Measurements from ENCODE around the gene CREB1. TPM values are rescaled to one million over a fixed set of nuclear protein-coding genes. Genes with fewer than 3 reads are reported as not detected.
"Not testable (repeated sequence)": the region's sequence is repeated elsewhere in the genome, so short reads cannot be mapped to it uniquely, and the experiment has no call there.

The CREB1 gene
- total RNA-seq, 1 donor from 2014 or later = 108 TPM

DNA sequence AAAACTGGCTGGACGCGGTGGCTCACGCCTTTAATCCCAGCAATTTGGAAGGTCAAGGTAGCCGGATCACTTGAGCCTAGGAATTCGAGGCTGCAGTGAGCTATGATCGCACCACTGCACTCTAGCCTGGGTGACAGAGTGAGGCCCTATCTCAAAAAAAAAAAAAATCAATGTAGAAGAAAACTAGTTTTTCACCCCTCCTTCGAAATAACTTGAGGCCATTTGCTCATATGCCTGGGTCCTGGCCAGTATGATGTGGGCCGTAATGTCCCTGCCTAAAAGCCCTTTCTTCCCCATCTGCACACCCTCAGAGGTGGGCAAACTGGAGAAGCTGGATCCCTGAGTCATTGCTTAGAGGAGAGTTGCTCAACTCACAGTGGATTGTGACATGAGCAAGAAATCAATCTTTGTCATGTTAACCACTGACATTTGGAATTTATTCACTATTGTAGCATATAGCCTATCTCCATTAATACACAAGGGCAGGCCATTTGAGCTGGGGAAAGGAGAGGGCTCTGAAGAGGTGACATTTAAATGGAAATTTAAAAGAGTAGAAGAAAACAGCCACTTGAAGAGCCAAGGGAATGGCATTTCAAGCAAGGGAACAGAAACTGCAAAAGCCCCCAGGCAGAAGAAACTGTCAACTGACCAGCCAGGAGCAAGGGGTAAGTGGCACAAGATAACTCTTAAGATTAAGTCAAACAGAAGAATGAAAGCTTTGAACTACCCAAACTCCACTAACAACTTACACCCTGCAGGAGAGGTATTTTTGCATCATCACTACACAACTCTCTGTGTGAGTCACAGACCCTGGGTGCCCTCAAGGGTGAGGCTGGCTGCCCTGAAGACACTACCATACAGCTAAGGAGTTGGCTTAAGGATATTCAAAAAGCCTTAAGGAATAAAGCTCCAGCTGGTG lies 103.1 kb downstream of the CREB1 start:
- Mint-ChIP-seq H3K4me1 (ENCODE audit: low read depth, unreplicated experiment) (peaks cover 12% of the 10 kb centered on the region), H3K4me3 (ENCODE audit: unreplicated experiment) (no peak overlapping the region), H3K9me3 (ENCODE audit: unreplicated experiment) (peaks cover 13% of the 10 kb centered on the region), H3K27me3 (ENCODE audit: unreplicated experiment) (peaks cover 8% of the 10 kb centered on the region), H3K27ac (ENCODE audit: unreplicated experiment) (no peak overlapping the region), H3K36me3 (ENCODE audit: unreplicated experiment) (no peaks in the 10 kb centered on the region)
- no peak for DNase-seq
- no peak for TF ChIP-seq CTCF (IDR thresholded peaks at IDR 0.05; ENCODE audit: partially characterized antibody, unreplicated experiment)

GRCh38 chr2:207633686-207634085 lies 103.9 kb downstream of the CREB1 start:
- Mint-ChIP-seq H3K36me3 (ENCODE audit: unreplicated experiment) (no peaks in the 10 kb centered on the region), H3K9me3 (ENCODE audit: unreplicated experiment) (peaks cover 13% of the 10 kb centered on the region), H3K27ac (ENCODE audit: unreplicated experiment) (no peak overlapping the region), H3K4me1 (ENCODE audit: low read depth, unreplicated experiment) (peaks cover 12% of the 10 kb centered on the region), H3K27me3 (ENCODE audit: unreplicated experiment) (peaks cover 8% of the 10 kb centered on the region), H3K4me3 (ENCODE audit: unreplicated experiment) (no peak overlapping the region)
- DNase-seq = no peak
- TF ChIP-seq CTCF (IDR thresholded peaks at IDR 0.05; ENCODE audit: partially characterized antibody, unreplicated experiment) = no peak

DNA sequence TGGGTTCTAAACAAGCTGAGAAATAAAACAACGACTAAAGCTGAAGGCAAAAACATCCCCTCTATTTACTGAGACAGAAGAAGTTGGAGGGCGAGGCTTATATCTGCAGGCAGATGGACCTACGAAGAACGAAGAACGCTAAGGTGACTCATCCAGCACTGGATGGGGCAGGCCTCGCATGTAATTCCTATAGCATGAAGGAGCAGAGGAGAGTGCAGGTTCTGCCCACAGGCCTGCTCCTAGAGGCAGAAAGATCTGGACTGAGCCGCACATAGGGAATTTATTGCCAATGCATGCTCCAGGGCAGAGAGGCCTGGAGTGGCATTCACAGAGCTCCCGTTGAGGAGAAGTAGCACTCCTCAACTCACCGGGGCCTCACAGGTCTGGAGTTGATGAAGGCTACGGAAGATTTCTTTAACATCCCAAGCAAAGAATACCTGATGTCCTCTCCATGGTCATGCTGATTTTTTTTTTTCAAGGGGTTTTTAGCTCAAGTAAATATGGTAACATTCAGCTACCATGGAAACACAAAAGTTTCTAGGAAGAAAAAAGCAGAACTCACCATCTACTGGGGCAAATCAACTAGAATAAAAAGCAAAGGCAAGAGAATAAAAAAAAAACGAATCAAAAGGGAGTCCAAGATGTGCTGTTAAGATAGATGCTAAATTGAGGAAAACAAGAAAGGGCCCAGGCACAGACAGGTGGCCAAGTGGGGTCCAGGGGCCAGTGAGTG lies 105.9 kb downstream of the CREB1 start:
- Mint-ChIP-seq H3K9me3 (ENCODE audit: unreplicated experiment) (peaks cover 3% of the 10 kb centered on the region), H3K27ac (ENCODE audit: unreplicated experiment) (no peak overlapping the region), H3K4me3 (ENCODE audit: unreplicated experiment) (no peak overlapping the region), H3K4me1 (ENCODE audit: low read depth, unreplicated experiment) (peaks cover under 1% of the 10 kb centered on the region), H3K36me3 (ENCODE audit: unreplicated experiment) (no peaks in the 10 kb centered on the region), H3K27me3 (ENCODE audit: unreplicated experiment) (no peaks in the 10 kb centered on the region)
- no peak for DNase-seq
- no peak for TF ChIP-seq CTCF (IDR thresholded peaks at IDR 0.05; ENCODE audit: partially characterized antibody, unreplicated experiment)

DNA sequence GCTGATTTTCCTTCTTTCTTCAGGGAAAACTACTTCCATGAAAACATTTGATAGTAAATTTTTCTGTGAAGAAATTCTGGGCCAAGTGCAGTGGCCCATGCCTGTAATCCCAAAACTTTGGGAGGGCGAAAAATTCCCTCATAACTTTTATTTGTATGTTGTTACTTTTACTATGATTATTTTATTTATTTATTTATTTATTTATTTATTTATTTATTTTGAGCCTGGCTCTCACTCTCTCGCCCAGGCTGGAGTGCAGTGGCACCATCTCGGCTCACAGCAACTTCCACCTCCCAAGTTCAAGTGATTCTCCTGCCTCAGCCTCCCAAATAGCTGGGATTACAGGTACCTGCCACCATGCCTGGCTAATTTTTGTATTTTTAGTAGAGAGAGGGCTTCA lies 109.5 kb downstream of the CREB1 start:
- not testable (repeated sequence) for H3K36me3 Mint-ChIP-seq (ENCODE audit: unreplicated experiment); H3K9me3 Mint-ChIP-seq (ENCODE audit: unreplicated experiment); H3K4me3 Mint-ChIP-seq (ENCODE audit: unreplicated experiment); H3K4me1 Mint-ChIP-seq (ENCODE audit: low read depth, unreplicated experiment); H3K27me3 Mint-ChIP-seq (ENCODE audit: unreplicated experiment); H3K27ac Mint-ChIP-seq (ENCODE audit: unreplicated experiment); DNase-seq

- Mint-ChIP-seq H3K27me3 (ENCODE audit: unreplicated experiment) (no peaks in the 10 kb centered on the region), H3K4me3 (ENCODE audit: unreplicated experiment) (no peak overlapping the region), H3K36me3 (ENCODE audit: unreplicated experiment) (no peaks in the 10 kb centered on the region), H3K9me3 (ENCODE audit: unreplicated experiment) (peaks cover 3% of the 10 kb centered on the region), H3K4me1 (ENCODE audit: low read depth, unreplicated experiment) (no peaks in the 10 kb centered on the region), H3K27ac (ENCODE audit: unreplicated experiment) (no peak overlapping the region)
- DNase-seq = no peak
- TF ChIP-seq CTCF (IDR thresholded peaks at IDR 0.05; ENCODE audit: partially characterized antibody, unreplicated experiment) = no peak
Observed at GRCh38 chr2:207640160-207640559, 110.4 kb downstream of the CREB1 start.
